Upper lobe of left lung (tissue), 4 donors: ENCODE results near the gene PCYT2.

Experiments used
- CTCF ChIP-seq, 6 experiments: fragments of 450-650 bp in 4 of 6; fragments of 200-600 bp in 2 of 6; sonication (generic) in 2 of 6; IDR thresholded peaks; one replicate each; pipeline ENCODE4 v1.5.1; 2016 to 2019; ENCODE audit warnings: antibody characterized with exemption in 6 of 6
- POLR2A ChIP-seq, 4 donors: fragments of 450-650 bp; IDR thresholded peaks; one replicate each; pipeline ENCODE4 v1.5.1; 2016 to 2017; ENCODE audit warnings: antibody characterized with exemption in 4 of 4, mild to moderate bottlenecking in 2 of 4
- POLR2AphosphoS5 ChIP-seq, 2 donors: sonication (generic); formaldehyde crosslinking; IDR thresholded peaks; one replicate each; pipeline ENCODE4 v1.5.1; 2017; ENCODE audit warnings: antibody characterized with exemption in 2 of 2

GRCh38 chr17:81907219-81908145 is 3.7 kb downstream of the PCYT2 start:
- TF ChIP-seq POLR2AphosphoS5 (IDR thresholded peaks at IDR 0.05) (no peak), CTCF (IDR thresholded peaks at IDR 0.05) (no peak), POLR2A (IDR thresholded peaks at IDR 0.05) (no peak)
